K562 (cell line): ENCODE measurements around the gene ARL5C. TPM values are rescaled to one million over a fixed set of nuclear protein-coding genes. Genes with fewer than 3 reads are reported as not detected.
A peak's percentile ranks its signal among the peaks of the same experiment; 100 is the strongest.

Experiments used
- E2F8 ChIP-seq: fragments of 450-650 bp; IDR thresholded peaks from 2 replicates; pipeline ENCODE4 v1.7.1; 2018; ENCODE audit warnings: mild to moderate bottlenecking, low read depth; ENCODE audit not compliant: partially characterized antibody
- FOXJ2 ChIP-seq: fragments of 200-800 bp; sonication (Bioruptor generic); IDR thresholded peaks from 2 replicates; pipeline ENCODE4 v1.6.1; 2016; ENCODE audit warnings: missing genetic modification characterization, missing compliant biosample characterization
- IRF9 ChIP-seq: fragments of 450-650 bp; IDR thresholded peaks from 2 replicates; pipeline ENCODE4 v1.6.1; 2016; ENCODE audit warnings: missing biosample characterization, missing genetic modification characterization
- RAD21 ChIP-seq, 2 experiments: fragments of 250-450 bp in 1 of 2; fragments of 450-650 bp in 1 of 2; sonication (Bioruptor Pico) in 1 of 2; formaldehyde crosslinking in 1 of 2; IDR thresholded peaks in 1 of 2; conservative IDR thresholded peaks in 1 of 2; 2 replicates each; pipeline versions ENCODE4 v1.4.0 to v1.8.0; 2020 to 2022; ENCODE audit warnings: mild to moderate bottlenecking in 2 of 2, moderate library complexity in 1 of 2
- ZNF280A ChIP-seq: fragments of 450-650 bp; IDR thresholded peaks from 2 replicates; pipeline ENCODE4 v1.6.1; 2018; ENCODE audit warnings: mild to moderate bottlenecking, low read depth; ENCODE audit not compliant: partially characterized antibody
- ZNF445 ChIP-seq: fragments of 250-450 bp; sonication (Bioruptor Pico); IDR thresholded peaks from 2 replicates; pipeline ENCODE4 v1.4.0; 2020; ENCODE audit warnings: low read depth, mild to moderate bottlenecking, moderate library complexity
- polyA plus RNA-seq, 8 experiments: library from polyadenylated mRNA; depleted of rRNA in 4 of 8; stranded (reverse) in 5 of 8; unstranded in 3 of 8; fragments of >200 nt; fragmentation: Nextera tagmentation in 2 of 8; fragmentation: Illumina TruSeq in 1 of 8; extraction: Ambion mirVana in 2 of 8; extraction: Trizol in 1 of 8; gene quantifications; 2 replicates each; pipeline versions ENCODE4 v1.2.1 to v1.2.3, GENCODE V29; 2011 to 2014; ENCODE audit warnings: inconsistent platforms in 1 of 8, missing spikeins in 1 of 8
- total RNA-seq, 7 experiments: library from RNA; depleted of rRNA in 6 of 7; stranded (reverse); fragments of >200 nt in 6 of 7; fragmentation: Illumina TruSeq in 2 of 7; extraction: Trizol in 2 of 7; gene quantifications; 2 replicates each; pipeline versions ENCODE4 v1.2.1 to v1.2.3, GENCODE V29; 2011 to 2021; ENCODE audit warnings: low replicate concordance in 1 of 7

The ARL5C gene
- total and polyA plus RNA-seq, 9 of the 15 experiments (the other 6 are each of a cell fraction or from before 2014, with no cell fraction given), result not detected

GRCh38 chr17:39174920-39175694, 9.1 kb upstream of the ARL5C start (continued):
- TF ChIP-seq RAD21 (CRISPR knock-in tag; conservative IDR thresholded peaks at IDR 0.05 in 1 of 2, IDR thresholded peaks at IDR 0.05 in 1 of 2) (peak; percentile 43 to 67), FOXJ2 (tag) (no peak), E2F8 (no peak), IRF9 (tag) (no peak), ZNF445 (CRISPR knock-in tag) (no peak), ZNF280A (no peak)
- TF ChIP-seq, all 486 proteins: peak for 17
